HepG2 (cell line): ENCODE data around the gene POLN. TPM values are rescaled to one million over a fixed set of nuclear protein-coding genes. Genes with fewer than 3 reads are reported as not detected.

Experiments
- ETV6 ChIP-seq: sonication (generic); formaldehyde crosslinking; conservative IDR thresholded peaks from 2 replicates; pipeline ENCODE4 v1.4.0; 2020; ENCODE audit warnings: missing genetic modification reagents
- FOXO1 ChIP-seq: sonication (generic); formaldehyde crosslinking; IDR thresholded peaks from 2 replicates; pipeline ENCODE4 v1.4.0; 2020; ENCODE audit warnings: missing genetic modification reagents
- HMGA1 ChIP-seq: sonication (generic); formaldehyde crosslinking; conservative IDR thresholded peaks from 2 replicates; pipeline ENCODE4 v1.4.0; 2020; ENCODE audit warnings: missing genetic modification reagents
- MEIS2 ChIP-seq: sonication (generic); formaldehyde crosslinking; IDR thresholded peaks from 2 replicates; pipeline ENCODE4 v1.9.0; 2021; ENCODE audit warnings: mild to moderate bottlenecking, missing genetic modification reagents
- PAXIP1 ChIP-seq: sonication (generic); formaldehyde crosslinking; conservative IDR thresholded peaks from 2 replicates; pipeline ENCODE4 v1.4.0; 2020; ENCODE audit warnings: mild to moderate bottlenecking, missing genetic modification reagents, moderate library complexity
- RARA ChIP-seq: IDR thresholded peaks from 2 replicates; pipeline ENCODE4 v1.6.1; 2016; ENCODE audit warnings: missing genetic modification reagents, missing compliant biosample characterization
- SMAD3 ChIP-seq: sonication (generic); formaldehyde crosslinking; IDR thresholded peaks from 2 replicates; pipeline ENCODE4 v1.4.0; 2020; ENCODE audit warnings: missing genetic modification reagents
- TBX3 ChIP-seq: fragments of 450-650 bp; IDR thresholded peaks from 2 replicates; pipeline ENCODE4 v1.6.1; 2017; ENCODE audit warnings: antibody characterized with exemption, mild to moderate bottlenecking, inconsistent platforms, borderline replicate concordance
- ZBTB20 ChIP-seq: sonication (generic); formaldehyde crosslinking; IDR thresholded peaks from 2 replicates; pipeline ENCODE4 v1.8.1; 2023; ENCODE audit warnings: missing genetic modification reagents, low read depth, mild to moderate bottlenecking, borderline replicate concordance
- ZC3H13 ChIP-seq: sonication (generic); formaldehyde crosslinking; IDR thresholded peaks from 2 replicates; pipeline ENCODE4 v1.8.1; 2023; ENCODE audit warnings: mild to moderate bottlenecking, missing genetic modification reagents, moderate library complexity
- ZNF280B ChIP-seq: sonication (generic); formaldehyde crosslinking; IDR thresholded peaks from 2 replicates; pipeline ENCODE4 v1.5.0; 2020; ENCODE audit warnings: missing genetic modification reagents, mild to moderate bottlenecking, borderline replicate concordance
- ZNF292 ChIP-seq: sonication (generic); formaldehyde crosslinking; IDR thresholded peaks from 2 replicates; pipeline ENCODE4 v1.8.1; 2022; ENCODE audit warnings: mild to moderate bottlenecking, low read depth, missing genetic modification reagents, borderline replicate concordance
- ZNF367 ChIP-seq: sonication (generic); formaldehyde crosslinking; IDR thresholded peaks from 2 replicates; pipeline ENCODE4 v1.4.0; 2020; ENCODE audit warnings: missing genetic modification reagents, borderline replicate concordance
- ZNF382 ChIP-seq: sonication (generic); formaldehyde crosslinking; IDR thresholded peaks from 2 replicates; pipeline ENCODE4 v1.5.0; 2020; ENCODE audit warnings: missing genetic modification reagents, mild to moderate bottlenecking, borderline replicate concordance
- ZNF44 ChIP-seq: sonication (generic); formaldehyde crosslinking; IDR thresholded peaks from 2 replicates; pipeline ENCODE4 v1.5.1; 2020; ENCODE audit warnings: mild to moderate bottlenecking, missing genetic modification reagents
- ZNF484 ChIP-seq: sonication (generic); formaldehyde crosslinking; IDR thresholded peaks from 2 replicates; pipeline ENCODE4 v1.5.1; 2020; ENCODE audit warnings: mild to moderate bottlenecking, low read depth, missing genetic modification reagents, borderline replicate concordance
- ZNF572 ChIP-seq: sonication (generic); formaldehyde crosslinking; IDR thresholded peaks from 2 replicates; pipeline ENCODE4 v1.5.1; 2020; ENCODE audit warnings: mild to moderate bottlenecking, missing genetic modification reagents
- ZNF710 ChIP-seq: sonication (generic); formaldehyde crosslinking; IDR thresholded peaks from 2 replicates; pipeline ENCODE4 v1.5.0; 2020; ENCODE audit warnings: mild to moderate bottlenecking, missing genetic modification reagents, borderline replicate concordance
- polyA plus RNA-seq, 8 experiments: library from polyadenylated mRNA; depleted of rRNA in 3 of 8; stranded (reverse) in 7 of 8; unstranded in 1 of 8; fragments of >200 nt; fragmentation: Illumina TruSeq in 4 of 8; extraction: Trizol in 4 of 8; gene quantifications; 2 replicates each; pipeline versions ENCODE4 v1.2.1 to v1.2.3, GENCODE V29; 2011 to 2016; ENCODE audit warnings: low read depth in 4 of 8, missing spikeins in 1 of 8, mixed read lengths in 1 of 8; ENCODE audit not compliant: insufficient read depth in 1 of 8
- total RNA-seq, 5 experiments: library from RNA; depleted of rRNA; stranded (reverse); fragments of >200 nt; fragmentation: Illumina TruSeq; extraction: Trizol; gene quantifications; 2 replicates each; pipeline ENCODE4 v1.2.3, GENCODE V29; 2016; ENCODE audit warnings: low read depth in 1 of 5
- TF ChIP-seq, protein P1 (sequence below): sonication (generic); formaldehyde crosslinking; conservative IDR thresholded peaks from 2 replicates; pipeline ENCODE4 v1.4.0; 2020; ENCODE audit warnings: missing genetic modification reagents

The POLN gene
- total and polyA plus RNA-seq, 2 of the 13 experiments (the other 11 are each of a cell fraction or from before 2014, with no cell fraction given): 0.93 to 1.5 TPM

DNA sequence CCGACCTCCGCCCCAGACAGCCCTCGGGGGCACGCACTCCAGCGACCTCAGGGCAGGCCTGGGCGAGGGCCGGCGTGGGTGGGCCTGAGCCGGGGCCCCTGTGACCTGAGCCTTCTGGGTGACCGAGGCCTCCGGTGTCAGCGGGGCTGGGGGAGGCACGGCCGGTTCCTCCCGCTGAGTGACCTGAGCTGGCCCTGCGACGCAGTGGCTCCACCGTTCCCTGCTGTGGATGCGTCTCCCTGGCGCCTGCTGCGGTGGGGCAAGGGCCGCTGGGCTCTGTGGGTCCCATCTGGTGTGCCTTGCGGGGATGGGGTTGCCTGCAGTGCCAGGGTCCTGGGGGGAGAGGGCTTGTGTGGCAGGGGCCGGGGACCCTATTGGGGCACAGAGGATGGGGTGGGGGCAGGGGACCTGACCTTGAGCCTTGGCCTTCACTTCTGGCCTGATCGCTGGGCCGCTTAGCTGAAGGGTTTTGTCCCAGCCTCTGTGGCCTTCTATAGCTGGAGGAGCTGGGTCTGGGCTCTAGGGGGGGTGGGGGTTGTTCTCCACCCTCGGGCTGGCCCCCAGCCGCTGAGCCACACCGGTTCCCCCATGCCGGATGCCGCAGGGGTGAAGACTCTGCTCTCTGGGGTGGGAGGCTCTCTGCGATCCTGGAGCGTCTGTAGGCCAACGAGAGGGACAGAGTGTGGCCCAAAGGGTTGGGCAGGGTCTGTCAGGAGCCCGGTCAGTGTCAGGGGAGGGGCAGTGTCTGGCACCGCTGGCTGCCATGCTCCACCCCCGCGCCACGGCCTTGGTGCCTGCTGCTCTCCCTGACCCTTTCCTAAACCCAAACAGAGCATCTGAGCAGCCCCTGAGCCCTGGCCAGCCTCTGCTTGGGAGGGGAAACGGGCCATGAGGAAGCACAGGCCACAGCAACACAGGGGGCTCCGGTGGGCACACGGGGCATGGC lies 180.5 kb downstream of the POLN start (continued):
- TF ChIP-seq FOXO1: no peak
- no peak for TF ChIP-seq ZBTB20 (CRISPR knock-in tag)
- TF ChIP-seq ZNF710 (CRISPR knock-in tag): peak; percentile 41; the same call in 1 of the 2 replicates
- TF ChIP-seq ZNF292 (CRISPR knock-in tag): 0 out of 2 replicates have a peak, but pooled peaks have one; percentile 15
- TF ChIP-seq ZC3H13 (CRISPR knock-in tag): no peak
- TF ChIP-seq ZNF280B (CRISPR knock-in tag): peak; percentile 30; the same call in 1 of the 2 replicates
- TF ChIP-seq ZNF367 (CRISPR knock-in tag): no peak
- TF ChIP-seq, protein P1, sequence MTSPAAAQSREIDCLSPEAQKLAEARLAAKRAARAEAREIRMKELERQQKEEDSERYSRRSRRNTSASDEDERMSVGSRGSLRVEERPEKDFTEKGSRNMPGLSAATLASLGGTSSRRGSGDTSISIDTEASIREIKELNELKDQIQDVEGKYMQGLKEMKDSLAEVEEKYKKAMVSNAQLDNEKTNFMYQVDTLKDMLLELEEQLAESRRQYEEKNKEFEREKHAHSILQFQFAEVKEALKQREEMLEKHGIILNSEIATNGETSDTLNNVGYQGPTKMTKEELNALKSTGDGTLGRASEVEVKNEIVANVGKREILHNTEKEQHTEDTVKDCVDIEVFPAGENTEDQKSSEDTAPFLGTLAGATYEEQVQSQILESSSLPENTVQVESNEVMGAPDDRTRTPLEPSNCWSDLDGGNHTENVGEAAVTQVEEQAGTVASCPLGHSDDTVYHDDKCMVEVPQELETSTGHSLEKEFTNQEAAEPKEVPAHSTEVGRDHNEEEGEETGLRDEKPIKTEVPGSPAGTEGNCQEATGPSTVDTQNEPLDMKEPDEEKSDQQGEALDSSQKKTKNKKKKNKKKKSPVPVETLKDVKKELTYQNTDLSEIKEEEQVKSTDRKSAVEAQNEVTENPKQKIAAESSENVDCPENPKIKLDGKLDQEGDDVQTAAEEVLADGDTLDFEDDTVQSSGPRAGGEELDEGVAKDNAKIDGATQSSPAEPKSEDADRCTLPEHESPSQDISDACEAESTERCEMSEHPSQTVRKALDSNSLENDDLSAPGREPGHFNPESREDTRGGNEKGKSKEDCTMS: no peak
- no peak for TF ChIP-seq ZNF44 (CRISPR knock-in tag)
- no peak for TF ChIP-seq SMAD3 (CRISPR knock-in tag)
- no peak for TF ChIP-seq ETV6 (CRISPR knock-in tag)
- no peak for TF ChIP-seq RARA
- peak; percentile 49; the same call in 1 of the 2 replicates for TF ChIP-seq PAXIP1 (CRISPR knock-in tag)
- TF ChIP-seq MEIS2 (CRISPR knock-in tag): no peak
- no peak for TF ChIP-seq ZNF382 (CRISPR knock-in tag)
- no peak for TF ChIP-seq TBX3
- no peak for TF ChIP-seq ZNF484 (CRISPR knock-in tag)
- no peak for TF ChIP-seq ZNF572 (CRISPR knock-in tag)
- no peak for TF ChIP-seq HMGA1 (CRISPR knock-in tag)
